IMR-90 (cell line): Measurements from ENCODE around the gene CTSO. TPM values are rescaled to one million over a fixed set of nuclear protein-coding genes. Genes with fewer than 3 reads are reported as not detected.
A peak's percentile ranks its signal among the peaks of the same experiment; 100 is the strongest.

ENCODE experiments used
- ATAC-seq: fragments of 200-7000 bp; cut with Tn5 transposase; 2 replicates; pipeline ENCODE4 v1.9.1; 2020; ENCODE audit warnings: low read depth, mild to moderate bottlenecking, moderate library complexity
- BruUV-seq: library from RNA; stranded (reverse); fragments of 400-500 nt; replicated peaks from 2 replicates; lab custom pipeline; 2021; lab: Mats Ljungman, UMichigan
- CTCF ChIA-PET: fragments of 300-600 bp; formaldehyde crosslinking; extraction: SDS; loops from one replicate; lab custom pipeline; 2021; ENCODE audit warnings: antibody characterized with exemption; lab: Yijun Ruan, JAX
- POLR2A ChIA-PET: fragments of 300-600 bp; sonication (Branson Sonifier 250); formaldehyde crosslinking; loops from one replicate; lab custom pipeline; 2022; ENCODE audit warnings: antibody characterized with exemption; ENCODE audit not compliant: unreplicated experiment; lab: Charles Lee
- DNase-seq: peaks from one replicate; pipeline ENCODE4 v3.0.0; 2013
- H2AFZ ChIP-seq: replicated peaks from 2 replicates; pipeline ENCODE3; 2013; ENCODE audit warnings: low read length, mild to moderate bottlenecking; ENCODE audit not compliant: poor library complexity
- H2AK5ac ChIP-seq: 2 replicates; pipeline ENCODE4 v1.6.1; 2013; ENCODE audit warnings: low read depth, low read length, inconsistent platforms
- H2AK9ac ChIP-seq: replicated peaks from 2 replicates; pipeline ENCODE3; 2013; ENCODE audit warnings: mild to moderate bottlenecking, low read depth, low read length, moderate library complexity; ENCODE audit not compliant: poor library complexity
- H2BK120ac ChIP-seq: 2 replicates; pipeline ENCODE4 v1.6.1; 2013; ENCODE audit warnings: low read depth, low read length, inconsistent platforms
- H2BK15ac ChIP-seq: 3 replicates; pipeline ENCODE4 v1.6.1; 2013; ENCODE audit warnings: low read depth, low read length, inconsistent platforms
- H2BK20ac ChIP-seq: 2 replicates; pipeline ENCODE4 v1.6.1; 2013; ENCODE audit warnings: low read depth, mild to moderate bottlenecking, inconsistent platforms, low read length, moderate library complexity
- H2BK5ac ChIP-seq: 2 replicates; pipeline ENCODE4 v1.6.1; 2013; ENCODE audit warnings: mild to moderate bottlenecking, low read depth, low read length, inconsistent platforms; ENCODE audit not compliant: poor library complexity, severe bottlenecking
- H3K14ac ChIP-seq: replicated peaks from 2 replicates; pipeline ENCODE4 v1.6.1; 2013; ENCODE audit warnings: low read depth, low read length, inconsistent platforms
- H3K18ac ChIP-seq: 2 replicates; pipeline ENCODE4 v1.6.1; 2013; ENCODE audit warnings: low read depth, low read length, control low read depth
- H3K23ac ChIP-seq: 2 replicates; pipeline ENCODE4 v1.6.1; 2013; ENCODE audit warnings: low read depth, low read length, inconsistent platforms
- H3K27ac ChIP-seq: 2 replicates; pipeline ENCODE4 v1.5.1; 2013; ENCODE audit warnings: mild to moderate bottlenecking, control low read depth, low read length; ENCODE audit not compliant: insufficient read depth
- H3K27me3 ChIP-seq: 2 replicates; pipeline ENCODE4 v1.6.1; 2013; ENCODE audit warnings: low read length; ENCODE audit not compliant: control insufficient read depth, insufficient read depth
- H3K36me3 ChIP-seq: 2 replicates; pipeline ENCODE4 v1.6.1; 2013; ENCODE audit warnings: low read length, mixed read lengths; ENCODE audit not compliant: control insufficient read depth, insufficient read depth
- H3K4ac ChIP-seq: 2 replicates; pipeline ENCODE4 v1.6.1; 2013; ENCODE audit warnings: low read depth, low read length, inconsistent platforms
- H3K4me1 ChIP-seq: 2 replicates; pipeline ENCODE4 v1.6.1; 2013; ENCODE audit warnings: low read length, mixed read lengths; ENCODE audit not compliant: control insufficient read depth, insufficient read depth
- H3K4me2 ChIP-seq: 2 replicates; pipeline ENCODE4 v1.6.1; 2013; ENCODE audit warnings: low read depth, mild to moderate bottlenecking, control low read depth, low read length, moderate library complexity
- H3K4me3 ChIP-seq: 2 replicates; pipeline ENCODE4 v1.5.1; 2013; ENCODE audit warnings: low read depth, mild to moderate bottlenecking, control low read depth, low read length, moderate library complexity; ENCODE audit not compliant: insufficient read depth
- H3K56ac ChIP-seq: 2 replicates; pipeline ENCODE4 v1.6.1; 2013; ENCODE audit warnings: low read length, inconsistent platforms; ENCODE audit not compliant: insufficient read depth; ENCODE audit errors: extremely low read depth
- H3K79me1 ChIP-seq, 2 experiments: 2 replicates each; pipeline ENCODE4 v1.6.1; 2013; ENCODE audit warnings: low read length in 2 of 2, inconsistent platforms in 1 of 2, low read depth in 1 of 2
- H3K9ac ChIP-seq: 2 replicates; pipeline ENCODE4 v1.6.1; 2013; ENCODE audit warnings: low read depth, low read length, control low read depth
- H3K9me1 ChIP-seq: 2 replicates; pipeline ENCODE4 v1.6.1; 2013; ENCODE audit warnings: low read length, inconsistent platforms; ENCODE audit not compliant: insufficient read depth
- H3K9me3 ChIP-seq: 2 replicates; pipeline ENCODE4 v1.6.1; 2013; ENCODE audit warnings: low read length; ENCODE audit not compliant: control insufficient read depth, insufficient read depth
- H4K20me1 ChIP-seq: 2 replicates; pipeline ENCODE4 v1.6.1; 2013; ENCODE audit warnings: low read length, inconsistent platforms; ENCODE audit not compliant: insufficient read depth
- H4K5ac ChIP-seq: 2 replicates; pipeline ENCODE4 v1.6.1; 2013; ENCODE audit warnings: mild to moderate bottlenecking, low read depth, low read length, control low read depth
- H4K8ac ChIP-seq, 2 experiments: 2 replicates each; pipeline ENCODE4 v1.6.1; 2013; ENCODE audit warnings: low read depth in 2 of 2, low read length in 2 of 2, control low read depth in 1 of 2, inconsistent platforms in 1 of 2
- H4K91ac ChIP-seq: 2 replicates; pipeline ENCODE4 v1.6.1; 2013; ENCODE audit warnings: low read depth, low read length, inconsistent platforms; ENCODE audit not compliant: insufficient read depth
- CEBPB ChIP-seq: IDR thresholded peaks from 2 replicates; pipeline ENCODE4 v1.6.1; 2012; ENCODE audit warnings: low read depth, low read length, improper control_type of control experiment
- CHD1 ChIP-seq: IDR thresholded peaks from 2 replicates; pipeline ENCODE4 v1.6.1; 2012; ENCODE audit warnings: low read depth, low read length, improper control_type of control experiment
- MXI1 ChIP-seq: IDR thresholded peaks from 2 replicates; pipeline ENCODE4 v1.6.1; 2012; ENCODE audit warnings: low read depth, mild to moderate bottlenecking, low read length, moderate library complexity, borderline replicate concordance
- RAD21 ChIP-seq: IDR thresholded peaks from 2 replicates; pipeline ENCODE4 v1.6.1; 2012; ENCODE audit warnings: low read length, improper control_type of control experiment
- SMC3 ChIP-seq: fragments of 150-350 bp; IDR thresholded peaks from 2 replicates; pipeline ENCODE4 v1.6.1; 2016; ENCODE audit warnings: low read depth, mild to moderate bottlenecking, antibody characterized with exemption, low read length, moderate library complexity
- WGBS, 2 experiments: methylation state at CpG; one replicate each; pipeline versions ENCODE4 v1.1.5 to v1.1.7; 2013; ENCODE audit warnings: missing lambda C conversion rate in 2 of 2; ENCODE audit not compliant: insufficient read length in 1 of 2; ENCODE audit errors: extremely low coverage in 2 of 2; 5-methylcytosine and 5-hydroxymethylcytosine counted together
- dilution Hi-C: fragments of 300-500 bp; cut with HindIII; formaldehyde crosslinking; loops from one replicate; pipeline ENCODE4 v1.14.3; 2018; ENCODE audit warnings: low sequenced_read_pairs; ENCODE audit not compliant: unreplicated experiment
- in situ Hi-C: fragments of 300-500 bp; cut with MboI; formaldehyde crosslinking; loops from 3 replicates; pipeline ENCODE4 v1.14.3; 2019; ENCODE audit warnings: low sequenced_read_pairs, inconsistent platforms, mixed read lengths
- intact Hi-C: fragments of 100-400 bp; cut with micrococcal nuclease; formaldehyde crosslinking; loops from 2 replicates; pipeline ENCODE4 v1.10.0; 2022
- polyA plus RNA-seq, 3 experiments: library from polyadenylated mRNA; depleted of rRNA; stranded (reverse); fragments of >200 nt; gene quantifications; 2 replicates each; pipeline ENCODE4 v1.2.3, GENCODE V29; 2012; ENCODE audit warnings: low replicate concordance in 1 of 3
- total RNA-seq: library from RNA; depleted of rRNA; stranded (reverse); fragments of >200 nt; gene quantifications from 2 replicates; pipeline ENCODE4 v1.2.3, GENCODE V29; 2012

Gene CTSO
- total and polyA plus RNA-seq, 2 of the 4 experiments (the other 2 are of a cell fraction): 2.9 to 3.9 TPM

GRCh38 chr4:155911905-155912304 is 41.8 kb downstream of the CTSO start:
- Histone ChIP-seq H3K14ac (no peak overlapping the region), H3K27ac (no peak overlapping the region)
- POLR2A ChIA-PET: no interaction called here

More at GRCh38 chr4:155911905-155912304, 41.8 kb downstream of the CTSO start:
- Histone ChIP-seq H2AFZ (no peak overlapping the region), H4K5ac (no peak overlapping the region), H3K9me1 (no peaks in the 10 kb centered on the region), H3K79me1 (no peaks in the 10 kb centered on the region), H3K56ac (no peak overlapping the region), H3K4ac (no peak overlapping the region), H2AK5ac (no peak overlapping the region), H4K8ac (no peak overlapping the region), H3K4me2 (no peak overlapping the region), H2BK15ac (no peak overlapping the region), H3K4me1 (no peaks in the 10 kb centered on the region), H4K20me1 (no peaks in the 10 kb centered on the region), H3K9me3 (no peaks in the 10 kb centered on the region), H3K9ac (no peak overlapping the region), H2BK20ac (no peak overlapping the region), H3K27me3 (peaks cover 2% of the 10 kb centered on the region; the same call in 1 of the 2 replicates), H4K91ac (no peak overlapping the region), H2BK120ac (no peak overlapping the region), H3K36me3 (no peaks in the 10 kb centered on the region), H2BK5ac (no peak overlapping the region), H3K4me3 (no peak overlapping the region), H3K18ac (no peak overlapping the region), H3K23ac (no peak overlapping the region), H2AK9ac (no peak overlapping the region)
- no peak for ATAC-seq
- intact Hi-C loops (no loop called here), dilution Hi-C loops (no loop called here), in situ Hi-C loops (no loop called here)
- BruUV-seq: no TSS peak
- no CpG with 5 or more reads among the region's 1 CpG for WGBS, 2 experiments
- TF ChIP-seq CHD1 (no peak), RAD21 (no peak), CEBPB (no peak), SMC3 (no peak), MXI1 (no peak)
- CTCF ChIA-PET: no interaction called here
- DNase-seq: peak; percentile 26
